ENCODE results near the gene ABHD17C.

- TF ChIP-seq CTCF (conservative IDR thresholded peaks at IDR 0.05; ENCODE audit: low read depth, low read length) (no peak), EZH2 (IDR thresholded peaks at IDR 0.05; ENCODE audit: low read length, unreplicated experiment) (no peak)
Measured at GRCh38 chr15:80745888-80746287, 50.8 kb downstream of the ABHD17C start.

Data from PC-3 (cell line).